ENCODE measurements around the gene CZIB. TPM values are rescaled to one million over a fixed set of nuclear protein-coding genes. Genes with fewer than 3 reads are reported as not detected.
A peak's percentile ranks its signal among the peaks of the same experiment; 100 is the strongest.

CZIB gene
- total RNA-seq, 1 experiment from 2014 or later: 67.0 TPM

DNA sequence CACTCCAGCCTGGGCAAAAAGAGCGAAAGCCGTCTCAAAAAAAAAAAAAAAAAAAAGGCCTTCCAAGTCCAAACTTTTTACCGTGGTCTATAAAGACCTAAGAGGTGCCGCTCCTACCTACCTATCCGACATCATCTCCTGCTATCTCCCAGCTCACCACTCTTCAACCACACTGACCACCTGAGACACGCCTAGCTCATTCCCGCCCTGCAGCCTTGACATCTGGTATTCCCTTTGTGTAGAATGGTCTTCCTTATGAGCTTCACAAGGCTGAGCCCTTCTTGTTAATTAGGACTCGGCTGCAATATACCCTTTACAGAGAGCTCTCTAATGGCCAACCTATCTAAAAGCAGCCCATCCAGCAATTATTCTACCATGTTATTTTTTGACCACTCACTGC is 17.2 kb upstream of the CZIB start:
- no peak overlapping the region for H3K27ac ChIP-seq (ENCODE audit: insufficient read length, low read depth, low read length)
- H3K9me3 Mint-ChIP-seq: no peaks in the 10 kb centered on the region
- no CpG with 5 or more reads among the region's 8 CpGs for WGBS (ENCODE audit: extremely low coverage, insufficient read length, low lambda C conversion rate)

More for the DNA sequence above, 17.2 kb upstream of the CZIB start:
- Histone ChIP-seq H4K91ac (ENCODE audit: insufficient read length, low read depth, low read length) (no peak overlapping the region), H3K23ac (ENCODE audit: insufficient read length, low read depth, low read length) (no peak overlapping the region), H2BK120ac (ENCODE audit: low read depth, low read length, poor library complexity, severe bottlenecking) (no peak overlapping the region), H3K79me1 (ENCODE audit: insufficient read depth, low read depth, low read length, poor library complexity, severe bottlenecking) (peaks cover 5% of the 10 kb centered on the region), H3K56ac (ENCODE audit: insufficient read length, low read depth, low read length) (no peak overlapping the region), H2BK5ac (ENCODE audit: insufficient read length, low read length) (no peak overlapping the region), H3K14ac (ENCODE audit: insufficient read depth, low read length) (no peak overlapping the region; the same call in 1 of the 2 replicates), H3K9ac (ENCODE audit: extremely low read depth, insufficient read length, low read length) (peak overlapping the region; percentile 92), H3K4ac (ENCODE audit: low read depth, low read length) (no peak overlapping the region), H3K18ac (ENCODE audit: insufficient read length, low read depth, low read length) (no peak overlapping the region), H3T11ph (ENCODE audit: low read length) (no peak overlapping the region), H2AFZ (ENCODE audit: low read length) (no peak overlapping the region), H4K8ac (replicated peaks; ENCODE audit: insufficient read length, low read depth, low read length) (no peak overlapping the region), H3K4me2 (ENCODE audit: insufficient read depth, insufficient read length, low read length) (peak overlapping the region; percentile 90), H3K27me3 (ENCODE audit: insufficient read depth, low read length) (no peaks in the 10 kb centered on the region), H3K4me1 (ENCODE audit: insufficient read depth, low read length) (no peaks in the 10 kb centered on the region), H3K23me2 (ENCODE audit: insufficient read length, low read depth, low read length, poor library complexity, severe bottlenecking) (peaks cover 6% of the 10 kb centered on the region), H3K79me2 (ENCODE audit: insufficient read depth, low read length) (peaks cover 6% of the 10 kb centered on the region; the same call in 1 of the 2 replicates), H2BK12ac (ENCODE audit: insufficient read length, low read depth, low read length) (no peak overlapping the region), H4K20me1 (ENCODE audit: control insufficient read depth, insufficient read depth, insufficient read length) (no peaks in the 10 kb centered on the region), H3K9me3 (ENCODE audit: control insufficient read depth, low read depth, low read length) (no peaks in the 10 kb centered on the region), H2BK15ac (ENCODE audit: low read depth, low read length) (no peak overlapping the region), H2AK5ac (ENCODE audit: insufficient read length, low read length) (no peak overlapping the region), H2BK20ac (ENCODE audit: low read depth, low read length, poor library complexity, severe bottlenecking) (no peak overlapping the region), H4K5ac (ENCODE audit: insufficient read length, low read depth, low read length) (no peak overlapping the region)
- Mint-ChIP-seq H3K27me3 (ENCODE audit: low read depth) (no peaks in the 10 kb centered on the region; the same call in 1 of the 2 replicates), H3K4me3 (peak overlapping the region; percentile 94 to 98), H3K36me3 (ENCODE audit: insufficient read depth in 1 of 3, low read depth in 3 of 3) (peaks cover 7 to 39% (median 25%) of the 10 kb centered on the region in 3 experiments; a peak in 6 of 7 replicates), H3K4me1 (peaks cover 11 to 13% of the 10 kb centered on the region in 2 experiments), H3K27ac (peak overlapping the region; percentile 20 to 98 (median 88); a peak in 5 of 7 replicates)
- DNase-seq: no peak
- TF ChIP-seq, protein P1, sequence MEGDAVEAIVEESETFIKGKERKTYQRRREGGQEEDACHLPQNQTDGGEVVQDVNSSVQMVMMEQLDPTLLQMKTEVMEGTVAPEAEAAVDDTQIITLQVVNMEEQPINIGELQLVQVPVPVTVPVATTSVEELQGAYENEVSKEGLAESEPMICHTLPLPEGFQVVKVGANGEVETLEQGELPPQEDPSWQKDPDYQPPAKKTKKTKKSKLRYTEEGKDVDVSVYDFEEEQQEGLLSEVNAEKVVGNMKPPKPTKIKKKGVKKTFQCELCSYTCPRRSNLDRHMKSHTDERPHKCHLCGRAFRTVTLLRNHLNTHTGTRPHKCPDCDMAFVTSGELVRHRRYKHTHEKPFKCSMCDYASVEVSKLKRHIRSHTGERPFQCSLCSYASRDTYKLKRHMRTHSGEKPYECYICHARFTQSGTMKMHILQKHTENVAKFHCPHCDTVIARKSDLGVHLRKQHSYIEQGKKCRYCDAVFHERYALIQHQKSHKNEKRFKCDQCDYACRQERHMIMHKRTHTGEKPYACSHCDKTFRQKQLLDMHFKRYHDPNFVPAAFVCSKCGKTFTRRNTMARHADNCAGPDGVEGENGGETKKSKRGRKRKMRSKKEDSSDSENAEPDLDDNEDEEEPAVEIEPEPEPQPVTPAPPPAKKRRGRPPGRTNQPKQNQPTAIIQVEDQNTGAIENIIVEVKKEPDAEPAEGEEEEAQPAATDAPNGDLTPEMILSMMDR (conservative IDR thresholded peaks at IDR 0.05): no peak
